Esophagus squamous epithelium (tissue), 5 donors: ENCODE measurements around the gene RMND5A. TPM values are rescaled to one million over a fixed set of nuclear protein-coding genes. Genes with fewer than 3 reads are reported as not detected.

ENCODE experiments used
- DNase-seq: peaks from one replicate; lab custom pipeline; 2025; lab: John Stamatoyannopoulos, UW
- H3K27ac ChIP-seq, 4 donors: fragments of 200-600 bp; sonication (generic); one replicate each; pipeline ENCODE4 v1.5.1; 2016 to 2019; ENCODE audit warnings: mild to moderate bottlenecking in 1 of 4
- H3K27me3 ChIP-seq, 4 donors: fragments of 200-600 bp; sonication (generic); 1 replicate in 3 of 4; 2 replicates in 1 of 4; pipeline versions ENCODE4 v1.5.1 to v1.6.0; 2017 to 2021; ENCODE audit warnings: antibody characterized with exemption in 1 of 4
- H3K36me3 ChIP-seq, 3 donors: fragments of 200-600 bp; sonication (generic); one replicate each; pipeline ENCODE4 v1.5.1; 2016 to 2019
- H3K4me1 ChIP-seq, 3 donors: fragments of 200-600 bp; sonication (generic); one replicate each; pipeline ENCODE4 v1.5.1; 2017 to 2019
- H3K4me3 ChIP-seq, 4 donors: fragments of 200-600 bp; sonication (generic); 1 replicate in 3 of 4; 2 replicates in 1 of 4; pipeline ENCODE4 v1.5.1; 2016 to 2019; ENCODE audit warnings: mild to moderate bottlenecking in 2 of 4, moderate library complexity in 1 of 4
- H3K9me3 ChIP-seq, 3 donors: fragments of 200-600 bp; sonication (generic); one replicate each; pipeline ENCODE4 v1.5.1; 2016 to 2019
- CTCF ChIP-seq, 6 experiments: fragments of 450-650 bp in 4 of 6; fragments of 200-600 bp in 2 of 6; sonication (generic) in 2 of 6; IDR thresholded peaks; one replicate each; pipeline ENCODE4 v1.5.1; 2016 to 2019; ENCODE audit warnings: antibody characterized with exemption in 6 of 6, mild to moderate bottlenecking in 4 of 6, moderate library complexity in 4 of 6
- POLR2A ChIP-seq, 4 donors: fragments of 450-650 bp; IDR thresholded peaks; one replicate each; pipeline ENCODE4 v1.6.1; 2017; ENCODE audit warnings: antibody characterized with exemption in 4 of 4, mild to moderate bottlenecking in 4 of 4, moderate library complexity in 3 of 4
- WGBS, 2 donors: methylation state at CpG; one replicate each; pipeline ENCODE4 v1.1.5; 2018; 5-methylcytosine and 5-hydroxymethylcytosine counted together
- intact Hi-C: fragments of 100-400 bp; cut with DNase I; formaldehyde crosslinking; loops from one replicate; pipeline ENCODE4 v1.15.0; 2022
- total RNA-seq, 4 donors: library from RNA; depleted of rRNA; stranded (reverse); fragments of >200 nt; gene quantifications; one replicate each; pipeline ENCODE4 v1.1.0, GENCODE V29; 2016
- donor health status: DM: yes; HTN: yes; CAD: no.

Gene RMND5A
- total RNA-seq, 4 donors from 2014 or later = 36.0 to 65.4 (median 48.7) TPM

- peak overlapping the region in 1 of 4 donors; percentile 26 for H3K4me3 ChIP-seq
- peaks cover 0 to 6% (median 0%) of the 10 kb centered on the region in 3 donors for H3K4me1 ChIP-seq
- WGBS, 2 donors = 73 to 80% methylated on average over 10 to 12 of the region's 16 CpGs
- H3K9me3 ChIP-seq = no peaks in the 10 kb centered on the region
- no peaks in the 10 kb centered on the region for H3K36me3 ChIP-seq
- no peak for DNase-seq
- TF ChIP-seq CTCF (IDR thresholded peaks at IDR 0.05) = no peak
- no peak for TF ChIP-seq POLR2A (IDR thresholded peaks at IDR 0.05)
- H3K27me3 ChIP-seq = peaks cover 0 to 11% (median 0%) of the 10 kb centered on the region in 4 donors
- intact Hi-C loops = no loop called here
- H3K27ac ChIP-seq = peak overlapping the region in 1 of 4 donors; percentile 23
Measured at GRCh38 chr2:86825693-86826381, 105.7 kb downstream of the RMND5A start.

- Histone ChIP-seq H3K4me1 (no peaks in the 10 kb centered on the region), H3K9me3 (no peaks in the 10 kb centered on the region), H3K27ac (no peak overlapping the region), H3K36me3 (no peaks in the 10 kb centered on the region), H3K4me3 (no peak overlapping the region), H3K27me3 (peaks cover 0 to 11% (median 0%) of the 10 kb centered on the region in 4 donors)
- TF ChIP-seq POLR2A (IDR thresholded peaks at IDR 0.05) (no peak), CTCF (IDR thresholded peaks at IDR 0.05) (no peak)
- intact Hi-C loops = no loop called here
- DNase-seq = no peak
- WGBS, 2 donors = 52 to 84% methylated on average over 2 to 4 of the region's 4 CpGs
Measured at GRCh38 chr2:86826951-86827350, 106.9 kb downstream of the RMND5A start.

Other genes starting within 250 kb of the RMND5A start
- gene CHMP3, start 156.8 kb upstream of the RMND5A start, total RNA-seq = 100 to 1,000 TPM in 1 of 4 donors, 10 to 100 TPM in 3; 55.5 to 103 (median 65.5) TPM
- gene RNF103, start 96.4 kb upstream of the RMND5A start, total RNA-seq = 10 to 100 TPM; 15.6 to 28.8 (median 18.8) TPM
- 1 to 10 TPM in 3 of 4 donors, not detected in 1; 1.6 to 6.5 (median 3.3) TPM for gene CD8A, start 70.6 kb downstream of the RMND5A start, total RNA-seq
- 1 to 10 TPM in 2 of 4 donors, under 1 TPM in 1, not detected in 1; 0.97 to 5.5 (median 3.9) TPM for gene CD8B, start 141.6 kb downstream of the RMND5A start, total RNA-seq
- gene RGPD1, start 221.8 kb downstream of the RMND5A start, total RNA-seq = under 1 TPM; 0.15 to 0.95 (median 0.19) TPM